ENCODE data around the gene CHCHD5. TPM values are rescaled to one million over a fixed set of nuclear protein-coding genes. Genes with fewer than 3 reads are reported as not detected.
A peak's percentile ranks its signal among the peaks of the same experiment; 100 is the strongest.

CHCHD5 gene
- total and polyA plus RNA-seq, 12 donors = 8.9 to 56.5 (median 33.6) TPM

DNA sequence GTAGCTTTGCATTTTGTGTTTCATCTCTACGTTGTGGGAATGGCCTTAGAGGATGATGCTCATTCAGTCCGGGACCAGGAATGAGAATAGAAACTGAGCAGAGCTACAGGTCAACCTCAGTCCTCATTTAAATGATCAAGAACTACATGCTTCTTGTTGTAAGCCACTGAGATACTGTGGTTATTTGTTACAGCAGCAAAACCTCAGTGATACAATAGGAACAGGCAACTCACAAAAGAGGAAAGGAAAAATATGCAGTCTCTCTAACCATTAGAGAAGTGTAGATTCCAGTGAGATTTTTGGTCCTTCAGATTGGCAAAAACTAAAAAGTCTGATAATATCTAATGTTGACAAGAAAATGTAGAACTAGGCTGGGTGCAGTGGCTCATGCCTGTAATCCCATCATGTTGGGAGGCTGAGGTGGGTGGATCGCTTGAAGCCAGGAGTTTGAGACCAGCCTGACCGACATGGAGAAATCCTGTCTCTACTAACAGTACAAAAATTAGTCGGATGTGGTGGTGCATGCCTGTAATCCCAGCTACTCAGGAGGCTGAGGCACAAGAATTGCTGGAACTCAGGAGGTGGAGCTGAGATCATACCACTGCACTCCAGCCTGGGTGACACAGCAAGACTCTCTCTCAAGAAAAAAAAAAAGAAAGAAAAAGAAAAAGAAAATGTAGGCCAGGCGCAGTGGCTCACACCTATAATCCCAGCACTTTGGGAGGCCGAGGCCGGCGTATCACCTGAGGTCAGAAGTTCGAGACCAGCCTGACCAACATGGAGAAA lies 13.3 kb downstream of the CHCHD5 start:
- 88 to 96% (median 92%) methylated on average over 10 of the region's 10 CpGs for WGBS, 4 donors

GRCh38 chr2:112600634-112601033 lies 16.2 kb downstream of the CHCHD5 start:
- no peak for DNase-seq
- no peaks in the 10 kb centered on the region for H3K4me1 ChIP-seq (replicated peaks in 1 of 2)
- intact Hi-C loops (cut with DNase I) = loop anchor here (2.0 kb wide), 1 partner anchor 126 kb away; no protein-coding TSS in a partner anchor
- no peak overlapping the region for H3K4me3 ChIP-seq
- no peaks in the 10 kb centered on the region for H3K9me3 ChIP-seq (replicated peaks in 1 of 3)
- H3K36me3 ChIP-seq (replicated peaks in 1 of 2) = no peaks in the 10 kb centered on the region
- H3K27me3 ChIP-seq = no peaks in the 10 kb centered on the region
- 79 to 80% (median 80%) methylated on average over 3 of the region's 3 CpGs for whole genome bisulfite sequencing, 4 donors
- H3K27ac ChIP-seq = no peak overlapping the region
- no peak for TF ChIP-seq POLR2A (IDR thresholded peaks at IDR 0.05)
- TF ChIP-seq CTCF (IDR thresholded peaks at IDR 0.05) = no peak

More for the DNA sequence above, 13.3 kb downstream of the CHCHD5 start:
- intact Hi-C loops (cut with DNase I) = no loop called here
- no peaks in the 10 kb centered on the region for H3K27me3 ChIP-seq
- no peak overlapping the region for H3K4me3 ChIP-seq
- no peaks in the 10 kb centered on the region for H3K36me3 ChIP-seq (replicated peaks in 1 of 2)
- H3K27ac ChIP-seq = no peak overlapping the region
- H3K4me1 ChIP-seq (replicated peaks in 1 of 2) = no peaks in the 10 kb centered on the region
- H3K9me3 ChIP-seq (replicated peaks in 1 of 3) = no peaks in the 10 kb centered on the region
- TF ChIP-seq POLR2A (IDR thresholded peaks at IDR 0.05) (no peak), CTCF (IDR thresholded peaks at IDR 0.05) (no peak)
- DNase-seq = peak in 1 of 7 donors; percentile 28

DNA sequence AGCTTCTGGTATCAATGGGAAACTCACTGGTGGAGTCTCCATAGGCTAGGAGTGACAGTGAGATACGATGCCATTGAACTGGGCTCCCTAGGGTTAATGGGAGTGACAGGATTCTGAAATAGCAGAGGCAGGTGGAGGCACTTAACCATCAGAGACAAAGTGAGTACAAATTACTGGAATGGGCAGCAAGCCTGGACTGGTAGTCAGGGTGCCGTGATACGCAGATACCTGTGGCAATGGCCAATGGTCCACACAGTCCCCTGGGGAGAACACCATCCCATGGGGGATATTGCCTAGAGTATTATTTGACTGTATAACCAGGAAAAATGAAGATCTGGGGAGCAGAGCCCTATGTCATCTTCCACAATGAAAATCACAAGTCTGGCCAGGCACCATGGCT lies 17.3 kb downstream of the CHCHD5 start:
- H3K9me3 ChIP-seq (replicated peaks in 1 of 3) = no peaks in the 10 kb centered on the region
- TF ChIP-seq POLR2A (IDR thresholded peaks at IDR 0.05) = no peak
- TF ChIP-seq CTCF (IDR thresholded peaks at IDR 0.05) = no peak
- WGBS, 4 donors = 80 to 95% (median 93%) methylated on average over 3 of the region's 3 CpGs
- no peaks in the 10 kb centered on the region for H3K27me3 ChIP-seq
- no peaks in the 10 kb centered on the region for H3K36me3 ChIP-seq (replicated peaks in 1 of 2)
- H3K4me3 ChIP-seq = no peak overlapping the region
- no peak overlapping the region for H3K27ac ChIP-seq
- peak in 1 of 7 donors; percentile 18 for DNase-seq
- no peaks in the 10 kb centered on the region for H3K4me1 ChIP-seq (replicated peaks in 1 of 2)
- intact Hi-C loops (cut with DNase I) = loop anchor here (2.0 kb wide), 1 partner anchor 125 kb away; no protein-coding TSS in a partner anchor

- DNase-seq = no peak
- Histone ChIP-seq H3K4me3 (no peak overlapping the region), H3K27ac (no peak overlapping the region), H3K27me3 (no peaks in the 10 kb centered on the region), H3K4me1 (replicated peaks in 1 of 2) (no peaks in the 10 kb centered on the region), H3K36me3 (replicated peaks in 1 of 2) (no peaks in the 10 kb centered on the region), H3K9me3 (replicated peaks in 1 of 3) (no peaks in the 10 kb centered on the region)
- WGBS, 4 donors = 84 to 98% (median 93%) methylated on average over 3 of the region's 3 CpGs
- intact Hi-C loops (cut with DNase I) = no loop called here
- TF ChIP-seq CTCF (IDR thresholded peaks at IDR 0.05) = no peak
- no peak for TF ChIP-seq POLR2A (IDR thresholded peaks at IDR 0.05)
Observed at GRCh38 chr2:112602917-112603316, 18.5 kb downstream of the CHCHD5 start.
